Myocyte (in vitro differentiated cells): Measurements from ENCODE around the gene MOCS1. TPM values are rescaled to one million over a fixed set of nuclear protein-coding genes. Genes with fewer than 3 reads are reported as not detected.
"Not testable (repeated sequence)": the region's sequence is repeated elsewhere in the genome, so short reads cannot be mapped to it uniquely, and the experiment has no call there.

Experiments
- DNase-seq: peaks from one replicate; pipeline ENCODE4 v3.0.0-alpha.2; 2012; ENCODE audit warnings: low read depth
- polyA plus RNA-seq: library from polyadenylated mRNA; unstranded; fragments of >200 nt; gene quantifications from one replicate; pipeline ENCODE4 v1.2.1, GENCODE V29; 2012; ENCODE audit warnings: missing spikeins
- total RNA-seq: library from RNA; depleted of rRNA; stranded (reverse); fragments of >200 nt; gene quantifications from 2 replicates; pipeline ENCODE4 v1.2.3, GENCODE V29; 2014

The MOCS1 gene
- total RNA-seq: 12.8 and 14.6 TPM in 2 replicates
- 13.6 TPM for polyA plus RNA-seq

GRCh38 chr6:39934131-39934757 is at the start of gene MOCS1:
Gene MOCS1 (minus strand): TSS chr6:39934462. CDS start chr6:39934417, 45 bp downstream.
- DNase-seq: peak; percentile 84

- no peak for DNase-seq
These were observed 49.8 kb upstream of the MOCS1 start for GRCh38 chr6:39984051-39984450.

DNA sequence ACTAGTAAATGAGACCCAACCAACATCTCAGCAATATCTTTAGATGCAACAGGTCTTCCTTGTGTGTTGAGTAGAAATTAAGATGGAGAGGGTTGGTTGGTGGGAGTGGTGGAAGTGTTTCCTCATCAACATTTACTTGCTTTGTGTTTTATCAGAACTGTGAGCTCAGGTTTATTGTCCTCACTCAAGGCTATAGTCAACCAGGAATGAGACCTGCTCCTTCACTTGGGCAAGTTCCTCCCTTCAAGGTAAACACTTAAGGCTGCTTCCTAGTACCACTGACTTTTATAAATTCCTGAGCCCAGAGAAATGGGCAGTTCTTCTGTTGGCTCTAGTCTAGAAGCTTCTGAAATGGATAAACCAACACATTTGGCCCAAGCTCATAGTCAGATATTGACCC is 48.9 kb upstream of the MOCS1 start:
- DNase-seq: no peak

DNA sequence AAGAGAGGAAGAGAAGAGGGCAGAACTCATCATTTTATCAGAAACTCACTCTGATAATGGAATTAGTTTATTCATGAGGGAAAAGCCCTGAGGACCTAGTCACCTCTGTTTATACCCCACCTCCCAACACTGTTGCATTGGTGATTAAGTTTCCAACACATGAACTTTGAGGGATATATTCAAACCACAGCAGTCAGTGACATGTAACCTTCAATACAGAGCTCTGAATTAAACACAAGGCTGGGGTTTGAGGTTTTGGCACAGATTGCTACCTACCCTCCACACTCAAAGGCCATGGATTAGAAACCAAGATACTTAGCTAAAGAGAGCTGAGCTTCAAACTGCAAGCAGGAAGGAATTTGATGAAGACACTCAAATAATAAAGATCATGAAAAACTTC is 48.5 kb upstream of the MOCS1 start:
- DNase-seq: peak; percentile 3

- DNase-seq: peak; percentile 54
These were observed 46.7 kb upstream of the MOCS1 start for GRCh38 chr6:39980839-39981580.

GRCh38 chr6:39979461-39980328 is 45.4 kb upstream of the MOCS1 start:
- no peak for DNase-seq

- no peak for DNase-seq
These were observed 44.0 kb upstream of the MOCS1 start for GRCh38 chr6:39978240-39978639.

DNA sequence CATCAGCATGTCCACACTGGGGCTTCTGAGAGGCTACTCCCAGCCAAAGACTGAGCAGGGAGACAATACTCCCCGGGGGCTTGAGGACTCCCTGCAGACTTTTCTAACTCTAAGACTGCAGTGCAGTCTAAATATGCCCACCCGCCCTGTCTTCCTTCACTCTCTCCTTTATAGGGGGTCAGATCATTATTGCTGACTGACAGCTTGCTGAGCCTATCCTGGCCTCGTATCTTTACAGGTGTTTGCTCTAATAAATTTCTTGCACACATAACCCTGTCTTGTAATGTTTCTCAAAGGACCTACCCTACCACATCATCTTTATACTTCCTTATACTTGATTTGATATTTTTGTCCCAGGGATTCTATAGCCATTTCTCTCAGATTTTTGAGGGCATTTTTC is 39.4 kb upstream of the MOCS1 start:
- DNase-seq: no peak

DNA sequence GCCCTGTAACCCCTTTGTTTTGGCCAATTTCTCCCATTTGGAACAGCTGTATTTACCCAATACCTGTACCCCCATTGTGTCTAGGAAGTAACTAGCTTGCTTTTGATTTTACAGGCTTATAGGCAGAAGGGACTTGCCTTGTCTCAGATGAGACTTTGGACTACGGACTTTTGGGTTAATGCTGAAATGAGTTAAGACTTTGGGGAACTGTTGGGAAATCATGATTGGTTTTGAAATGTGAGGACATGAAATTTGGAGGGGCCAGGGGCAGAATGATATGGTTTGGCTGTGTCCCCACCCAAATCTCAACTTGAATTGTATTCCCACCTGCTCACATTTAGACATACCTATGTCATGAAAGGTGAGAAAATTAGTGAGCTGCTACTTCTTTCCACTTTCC is 38.5 kb upstream of the MOCS1 start:
- DNase-seq: not testable (repeated sequence)

DNA sequence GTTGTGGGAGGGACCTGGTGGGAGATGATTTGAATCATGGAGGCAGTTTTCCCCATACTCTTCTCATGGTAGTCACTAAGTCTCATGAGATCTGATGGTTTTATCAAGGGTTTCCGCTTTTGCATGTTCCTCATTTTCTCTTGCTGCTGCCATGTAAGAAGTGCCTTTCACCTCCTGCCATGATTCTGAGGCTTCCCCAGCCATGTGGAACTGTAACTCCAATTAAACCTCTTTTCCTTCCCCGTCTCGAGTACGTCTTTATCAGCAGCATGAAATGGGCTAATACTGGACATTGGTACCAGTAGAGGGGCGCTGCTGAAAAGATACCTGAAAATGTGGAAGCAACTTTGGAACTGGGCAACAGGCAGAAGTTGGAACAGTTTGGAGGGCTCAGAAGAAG is 36.9 kb upstream of the MOCS1 start:
- not testable (repeated sequence) for DNase-seq

- no peak for DNase-seq
These were observed 31.5 kb upstream of the MOCS1 start for GRCh38 chr6:39965751-39966150.

- DNase-seq: no peak
These were observed 30.3 kb upstream of the MOCS1 start for GRCh38 chr6:39964530-39964929.

GRCh38 chr6:39964094-39964493 is 29.8 kb upstream of the MOCS1 start:
- no peak for DNase-seq

DNA sequence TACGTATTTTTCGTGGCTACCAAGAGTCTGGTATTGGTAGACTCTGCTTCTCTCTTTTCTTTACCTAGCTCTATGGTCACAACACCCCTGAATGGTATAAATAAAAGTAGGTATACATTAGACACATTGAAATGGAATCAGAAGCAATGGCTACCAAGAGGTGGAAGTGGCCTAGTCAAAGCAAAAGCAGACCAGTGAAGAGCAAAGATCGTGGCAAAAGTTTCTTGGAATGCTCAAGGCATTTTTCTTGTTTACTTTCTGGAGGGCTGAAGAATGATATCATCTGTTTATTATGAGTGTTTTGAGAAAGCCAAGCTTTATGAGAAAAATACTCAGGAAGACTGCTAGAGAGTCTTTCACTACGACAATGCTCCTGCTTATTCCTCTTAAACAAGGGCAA is 28.6 kb upstream of the MOCS1 start:
- peak; percentile 9 for DNase-seq

DNA sequence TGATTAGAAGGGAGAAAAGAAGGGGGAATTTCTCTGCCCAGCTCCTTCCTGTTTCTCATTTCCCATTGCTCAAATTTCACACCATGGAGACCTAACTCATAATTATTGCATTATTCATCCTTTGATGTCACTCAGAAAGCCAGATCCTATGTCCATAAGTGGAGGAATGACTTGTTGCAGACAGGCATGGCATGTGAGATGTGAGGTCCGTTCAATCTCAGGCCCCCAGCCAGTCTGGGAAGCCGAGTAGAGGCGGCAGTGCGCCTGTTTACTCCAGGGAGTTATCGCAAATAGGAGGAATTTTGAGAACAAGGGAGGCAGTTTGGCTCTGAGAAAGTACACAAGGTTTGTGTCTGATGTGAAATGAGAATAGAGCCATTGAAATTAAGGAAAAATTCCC is 26.9 kb upstream of the MOCS1 start:
- peak; percentile 14 for DNase-seq

DNA sequence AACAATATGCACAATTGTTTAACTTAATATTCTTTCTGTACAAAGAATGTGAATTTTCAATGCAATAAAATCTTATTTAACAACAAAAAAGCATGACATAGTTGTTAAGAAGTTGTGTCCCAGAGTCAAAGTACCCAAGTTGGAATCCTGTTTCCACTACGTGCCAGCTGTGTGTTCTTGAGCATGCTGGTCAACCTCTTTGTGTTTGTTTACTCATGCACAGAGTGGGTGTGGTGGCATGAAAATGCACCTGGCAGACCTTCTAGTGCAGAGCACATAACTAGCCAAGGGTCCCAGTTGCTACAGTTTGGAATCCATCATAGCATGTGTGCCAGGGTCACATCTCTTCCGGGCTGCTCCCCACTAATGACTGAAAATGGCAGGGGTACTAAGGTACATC is 24.7 kb upstream of the MOCS1 start:
- DNase-seq: no peak

GRCh38 chr6:39956936-39957335 is 22.7 kb upstream of the MOCS1 start:
- no peak for DNase-seq

- DNase-seq: no peak
These were observed 18.9 kb upstream of the MOCS1 start for GRCh38 chr6:39953076-39953618.

GRCh38 chr6:39952167-39952566 is 17.9 kb upstream of the MOCS1 start:
- DNase-seq: peak; percentile 63

DNA sequence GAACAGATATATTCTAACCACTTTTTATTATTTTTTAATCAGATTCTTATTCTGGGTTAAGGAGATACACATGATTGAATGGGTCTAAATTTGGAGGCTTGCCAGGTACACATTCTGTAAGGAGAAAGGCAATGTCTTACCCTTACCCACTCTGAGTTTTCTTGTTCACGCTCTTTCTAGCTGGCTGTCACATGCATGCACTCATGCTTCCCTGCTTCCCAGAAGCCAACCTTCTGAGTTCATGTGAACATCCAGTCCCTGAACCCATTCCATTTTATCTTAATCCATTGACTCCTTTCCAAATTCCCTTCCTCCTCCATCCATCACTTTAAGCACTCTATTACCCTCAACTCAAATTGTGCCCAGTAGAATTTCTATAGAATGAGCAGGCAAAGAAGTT is 17.5 kb upstream of the MOCS1 start:
- no peak for DNase-seq

- DNase-seq: peak; percentile 68
These were observed 16.9 kb upstream of the MOCS1 start for GRCh38 chr6:39951191-39951590.
